PC-9 (cell line): ENCODE results near the gene DIAPH3.

Experiments
- EZH2 ChIP-seq: fragments of 200-600 bp; sonication (generic); IDR thresholded peaks from 2 replicates; pipeline ENCODE4 v1.8.0; 2017; ENCODE audit warnings: antibody characterized with exemption, low read depth
- TF ChIP-seq, protein P1 (sequence below): fragments of 200-600 bp; sonication (generic); conservative IDR thresholded peaks from 2 replicates; pipeline ENCODE4 v1.6.1; 2017; ENCODE audit warnings: mixed run types, antibody characterized with exemption, mild to moderate bottlenecking, moderate library complexity

DNA sequence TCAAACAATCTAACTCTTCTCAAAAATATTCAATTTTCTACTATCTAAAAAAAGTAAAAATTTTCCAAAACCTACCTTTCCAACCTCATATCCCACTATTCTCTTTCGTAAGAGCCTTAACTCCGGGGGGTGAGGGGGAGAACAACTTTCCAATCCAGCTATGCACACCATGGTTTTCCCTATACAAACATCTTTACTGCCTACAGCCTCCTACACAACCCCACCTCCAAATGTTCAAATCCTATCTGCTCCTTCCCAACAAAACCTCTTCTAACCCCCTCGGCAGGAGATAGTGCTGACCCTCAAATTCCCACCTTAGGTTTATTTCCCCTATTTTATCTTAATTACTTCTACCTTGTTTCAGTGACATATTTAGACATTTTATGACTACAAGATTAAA is 102.0 kb downstream of the DIAPH3 start:
- no peak for TF ChIP-seq EZH2
- TF ChIP-seq, protein P1, sequence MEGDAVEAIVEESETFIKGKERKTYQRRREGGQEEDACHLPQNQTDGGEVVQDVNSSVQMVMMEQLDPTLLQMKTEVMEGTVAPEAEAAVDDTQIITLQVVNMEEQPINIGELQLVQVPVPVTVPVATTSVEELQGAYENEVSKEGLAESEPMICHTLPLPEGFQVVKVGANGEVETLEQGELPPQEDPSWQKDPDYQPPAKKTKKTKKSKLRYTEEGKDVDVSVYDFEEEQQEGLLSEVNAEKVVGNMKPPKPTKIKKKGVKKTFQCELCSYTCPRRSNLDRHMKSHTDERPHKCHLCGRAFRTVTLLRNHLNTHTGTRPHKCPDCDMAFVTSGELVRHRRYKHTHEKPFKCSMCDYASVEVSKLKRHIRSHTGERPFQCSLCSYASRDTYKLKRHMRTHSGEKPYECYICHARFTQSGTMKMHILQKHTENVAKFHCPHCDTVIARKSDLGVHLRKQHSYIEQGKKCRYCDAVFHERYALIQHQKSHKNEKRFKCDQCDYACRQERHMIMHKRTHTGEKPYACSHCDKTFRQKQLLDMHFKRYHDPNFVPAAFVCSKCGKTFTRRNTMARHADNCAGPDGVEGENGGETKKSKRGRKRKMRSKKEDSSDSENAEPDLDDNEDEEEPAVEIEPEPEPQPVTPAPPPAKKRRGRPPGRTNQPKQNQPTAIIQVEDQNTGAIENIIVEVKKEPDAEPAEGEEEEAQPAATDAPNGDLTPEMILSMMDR: no peak
